ENCODE results near the gene ARL5C. TPM values are rescaled to one million over a fixed set of nuclear protein-coding genes. Genes with fewer than 3 reads are reported as not detected.

ARL5C gene
- total and polyA plus RNA-seq, 2 donors = 0.37 TPM; not detected in 1

DNA sequence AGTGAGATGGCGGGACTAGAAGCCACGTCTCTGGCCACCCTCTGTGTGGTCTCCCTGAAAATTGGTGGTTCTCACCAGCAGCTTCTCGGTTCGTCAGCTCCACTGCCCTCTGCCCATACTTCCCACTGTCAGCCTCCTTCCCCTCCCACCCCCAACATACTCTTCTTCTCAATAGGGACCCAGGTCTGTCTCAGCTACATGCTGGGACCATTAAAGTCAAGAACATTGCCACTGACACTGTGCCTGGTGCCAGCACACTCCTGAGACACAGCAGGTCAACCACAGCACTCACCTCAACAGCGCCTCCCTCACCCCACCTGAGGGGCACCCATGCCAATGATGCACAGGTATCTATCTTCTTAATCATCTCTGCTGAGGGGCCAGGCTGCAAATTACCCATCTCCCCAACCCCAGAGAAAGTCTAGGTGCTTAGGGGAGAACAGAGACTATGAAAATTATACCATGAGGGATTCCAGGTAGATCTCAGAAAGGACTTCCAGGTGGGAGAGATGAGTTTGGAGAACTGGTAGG is 15.8 kb downstream of the ARL5C start:
- no peaks in the 10 kb centered on the region for H3K4me1 ChIP-seq (ENCODE audit: insufficient read depth)
- H3K4me3 ChIP-seq (ENCODE audit: low read depth, low read length) = no peak overlapping the region
- H3K27ac ChIP-seq (ENCODE audit: low read depth) = no peak overlapping the region
- H3K36me3 ChIP-seq (ENCODE audit: insufficient read depth) = no peaks in the 10 kb centered on the region
- no peak for DNase-seq (ENCODE audit: extremely low spot score)
- WGBS = 85% methylated on average over 5 of the region's 5 CpGs

DNA sequence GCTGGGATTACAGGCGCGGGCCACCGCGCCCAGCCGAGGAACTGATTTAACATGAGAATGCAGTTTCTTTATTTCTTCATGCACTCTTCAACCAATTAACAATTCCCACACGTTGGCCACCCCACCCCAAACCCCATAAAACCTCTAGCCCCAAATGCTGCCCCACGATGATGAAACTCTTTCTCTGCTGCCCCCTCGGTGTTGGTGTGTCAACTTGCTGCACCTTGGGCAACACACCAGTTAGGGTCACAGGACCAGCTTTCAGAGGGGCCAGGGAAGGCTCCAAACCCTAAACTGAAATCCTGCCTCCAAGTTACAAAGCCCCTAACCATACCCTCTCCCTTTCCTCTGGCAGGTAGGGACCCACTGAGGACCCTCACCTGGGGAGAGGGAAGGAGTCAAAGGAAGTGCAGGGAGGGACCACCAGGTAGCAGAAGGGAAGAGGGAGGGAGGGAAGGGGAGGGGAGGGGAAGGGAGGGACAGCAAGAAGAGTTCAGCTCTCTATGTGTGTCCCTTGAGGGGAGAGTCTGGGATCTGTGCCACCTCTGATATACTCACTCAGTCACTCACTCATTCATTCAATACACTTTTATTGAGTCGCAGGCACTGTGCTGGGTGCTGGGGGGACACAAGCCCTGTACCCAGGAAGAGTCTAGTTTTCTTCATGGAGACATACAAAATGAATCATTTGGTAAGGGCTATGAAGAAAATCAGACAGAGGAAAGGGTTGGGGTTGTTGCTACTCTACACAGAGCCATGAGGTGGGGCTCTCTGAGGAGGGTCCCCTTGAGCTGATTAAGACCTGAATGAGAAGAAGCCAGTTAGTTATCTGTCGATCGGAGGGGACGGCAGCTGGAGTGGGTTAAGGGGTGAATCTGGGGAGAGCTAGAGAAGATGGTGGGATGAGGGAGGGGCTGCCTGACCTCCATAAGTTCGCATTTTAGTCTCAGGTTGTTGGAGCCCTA is 18.5 kb downstream of the ARL5C start:
- Histone ChIP-seq H3K4me1 (ENCODE audit: insufficient read depth) (no peaks in the 10 kb centered on the region), H3K27ac (ENCODE audit: low read depth) (no peak overlapping the region), H3K4me3 (ENCODE audit: low read depth, low read length) (no peak overlapping the region), H3K36me3 (ENCODE audit: insufficient read depth) (no peaks in the 10 kb centered on the region)
- DNase-seq (ENCODE audit: extremely low spot score) = no peak
- WGBS = 67% methylated on average over 13 of the region's 13 CpGs

DNA sequence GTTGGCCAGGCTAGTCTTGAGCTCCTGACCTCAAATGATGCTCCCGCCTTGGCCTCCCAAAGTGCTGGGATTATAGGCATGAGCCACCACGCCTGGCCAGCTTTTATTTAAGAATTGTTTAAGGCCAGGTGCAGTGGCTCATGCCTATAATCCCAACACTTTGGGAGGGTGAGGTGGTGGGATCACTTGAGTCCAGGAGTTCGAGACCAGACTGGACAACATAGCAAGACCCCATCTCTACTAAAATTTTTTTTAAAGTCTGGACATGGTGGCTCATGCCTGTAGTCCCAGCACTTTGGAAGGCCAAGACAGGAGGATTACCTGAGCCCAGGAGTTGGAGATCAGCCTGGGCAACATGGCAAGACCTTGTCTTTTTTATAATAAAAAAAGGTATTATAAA is 19.7 kb downstream of the ARL5C start:
- 97% methylated on average over 3 of the region's 3 CpGs for WGBS
- no peaks in the 10 kb centered on the region for H3K36me3 ChIP-seq (ENCODE audit: insufficient read depth)
- no peak overlapping the region for H3K27ac ChIP-seq (ENCODE audit: low read depth)
- no peaks in the 10 kb centered on the region for H3K4me1 ChIP-seq (ENCODE audit: insufficient read depth)
- DNase-seq (ENCODE audit: extremely low spot score) = no peak
- H3K4me3 ChIP-seq (ENCODE audit: low read depth, low read length) = no peak overlapping the region

DNA sequence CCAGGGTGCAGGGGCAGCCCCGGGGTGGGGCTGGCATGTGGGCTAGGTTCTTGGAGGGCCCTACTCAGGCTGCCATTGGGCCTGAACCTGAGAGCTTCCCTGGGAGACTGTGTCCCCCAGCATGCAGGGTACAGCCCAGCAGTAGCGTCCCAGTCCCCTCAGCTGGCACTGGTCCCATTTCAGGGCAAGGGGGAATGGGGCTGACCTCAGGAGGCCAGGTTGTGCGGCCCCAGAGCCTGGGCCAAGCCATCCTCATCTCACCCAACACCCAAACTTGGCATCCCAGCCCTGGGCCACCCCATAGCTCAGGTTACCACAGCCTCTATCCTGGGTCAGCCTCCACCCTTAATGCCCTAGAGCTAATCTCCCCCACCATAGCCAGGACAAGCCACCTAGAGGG is 20.8 kb downstream of the ARL5C start:
- Histone ChIP-seq H3K4me1 (ENCODE audit: insufficient read depth) (no peaks in the 10 kb centered on the region), H3K4me3 (ENCODE audit: low read depth, low read length) (no peak overlapping the region), H3K36me3 (ENCODE audit: insufficient read depth) (no peaks in the 10 kb centered on the region), H3K27ac (ENCODE audit: low read depth) (no peak overlapping the region)
- 90% methylated on average over 3 of the region's 3 CpGs for WGBS
- DNase-seq (ENCODE audit: extremely low spot score) = no peak

DNA sequence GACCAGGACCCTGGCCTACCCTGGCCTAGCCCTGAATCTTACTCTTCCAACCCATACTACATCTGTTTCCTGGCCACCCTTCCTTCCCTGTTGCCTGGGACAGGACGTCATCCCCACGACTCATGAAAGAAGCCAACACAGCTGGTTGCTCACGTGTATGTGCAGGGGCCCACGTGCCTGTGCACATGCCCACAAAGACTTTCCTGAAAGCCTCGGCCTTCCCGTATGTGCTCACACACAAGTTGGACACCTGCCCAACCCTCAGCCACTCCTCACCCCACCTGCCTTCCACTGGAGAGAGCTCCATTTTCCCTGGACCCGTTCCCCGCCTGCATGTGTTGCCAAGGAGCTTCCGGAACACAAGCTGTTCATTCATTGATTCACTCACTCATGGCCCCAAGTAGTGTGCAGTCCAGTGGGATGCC is 21.5 kb downstream of the ARL5C start:
- Histone ChIP-seq H3K27ac (ENCODE audit: low read depth) (no peak overlapping the region), H3K4me3 (ENCODE audit: low read depth, low read length) (no peak overlapping the region), H3K36me3 (ENCODE audit: insufficient read depth) (no peaks in the 10 kb centered on the region), H3K4me1 (ENCODE audit: insufficient read depth) (no peaks in the 10 kb centered on the region)
- WGBS = 34% methylated on average over 9 of the region's 9 CpGs
- DNase-seq (ENCODE audit: extremely low spot score) = no peak

DNA sequence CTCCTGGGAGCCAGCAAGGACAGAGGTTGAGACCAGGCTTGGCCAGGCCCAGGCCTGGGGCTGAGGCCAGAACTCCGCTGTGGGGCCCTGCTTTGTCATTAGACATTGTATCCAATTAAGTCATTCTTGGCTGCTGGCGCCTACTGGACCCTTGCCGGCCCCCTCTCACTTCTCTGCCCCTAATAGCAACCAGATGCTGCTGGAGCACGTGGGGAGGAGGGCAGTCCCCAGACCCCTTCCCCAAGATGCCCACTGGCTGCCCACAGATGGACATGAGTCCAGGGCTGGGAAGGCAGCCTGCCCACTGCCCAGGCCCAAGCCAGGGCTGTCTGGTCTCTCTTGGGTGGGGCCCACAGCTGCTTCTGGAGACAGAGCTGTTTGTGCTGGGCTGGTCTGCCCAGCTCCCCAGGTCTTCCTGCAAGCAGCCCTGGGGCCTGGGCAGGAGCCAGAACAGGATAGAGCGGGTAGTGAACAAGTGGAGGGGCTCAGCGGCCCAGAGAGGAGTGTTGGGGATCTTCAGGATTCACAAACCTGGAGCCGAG is 22.3 kb downstream of the ARL5C start:
- peak overlapping the region; percentile 18 for H3K27ac ChIP-seq (ENCODE audit: low read depth)

DNA sequence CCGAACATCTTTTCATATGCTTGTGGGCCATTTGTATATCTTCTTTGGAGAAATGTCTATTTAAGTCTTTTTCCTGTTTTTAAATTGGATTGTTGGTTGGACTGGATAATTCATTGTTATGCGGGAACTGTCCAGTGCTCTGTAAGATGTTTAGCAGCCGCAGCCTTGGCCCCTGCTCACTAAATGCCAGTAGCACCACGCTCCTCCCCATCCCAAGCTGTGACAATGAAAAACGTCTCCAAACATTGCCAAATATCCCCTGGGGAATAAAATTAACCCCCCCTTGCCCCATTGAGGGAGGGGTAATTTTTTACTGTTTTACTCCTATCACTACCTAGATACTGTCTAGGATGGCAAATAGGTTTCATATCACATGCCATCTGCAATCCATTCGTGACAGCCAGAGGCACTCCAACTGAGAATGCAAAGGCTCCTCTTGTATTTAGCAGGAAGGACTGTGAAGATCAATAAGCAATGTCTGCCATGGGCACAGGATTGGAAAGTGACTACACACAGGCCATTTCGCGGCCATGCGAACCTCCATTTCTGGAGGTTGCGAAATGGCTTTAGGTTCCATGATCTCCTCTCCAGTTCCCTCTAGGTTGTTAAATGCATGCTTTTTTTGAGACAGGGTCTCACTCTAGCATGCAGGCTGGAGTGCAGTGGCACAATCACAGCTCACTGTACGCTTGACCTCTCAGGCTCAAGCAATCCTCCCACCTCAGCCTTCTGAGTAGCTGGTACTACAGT is 23.9 kb downstream of the ARL5C start:
- Histone ChIP-seq H3K4me1 (ENCODE audit: insufficient read depth) (no peaks in the 10 kb centered on the region), H3K27ac (ENCODE audit: low read depth) (no peak overlapping the region), H3K36me3 (ENCODE audit: insufficient read depth) (no peaks in the 10 kb centered on the region), H3K4me3 (ENCODE audit: low read depth, low read length) (no peak overlapping the region)
- DNase-seq (ENCODE audit: extremely low spot score) = no peak
- WGBS = 85% methylated on average over 11 of the region's 11 CpGs

More for the DNA sequence above, 22.3 kb downstream of the ARL5C start:
- H3K4me1 ChIP-seq (ENCODE audit: insufficient read depth) = no peaks in the 10 kb centered on the region
- no peaks in the 10 kb centered on the region for H3K36me3 ChIP-seq (ENCODE audit: insufficient read depth)
- H3K4me3 ChIP-seq (ENCODE audit: low read depth, low read length) = no peak overlapping the region
- no peak for DNase-seq (ENCODE audit: extremely low spot score)
- 65% methylated on average over 7 of the region's 7 CpGs for WGBS

DNA sequence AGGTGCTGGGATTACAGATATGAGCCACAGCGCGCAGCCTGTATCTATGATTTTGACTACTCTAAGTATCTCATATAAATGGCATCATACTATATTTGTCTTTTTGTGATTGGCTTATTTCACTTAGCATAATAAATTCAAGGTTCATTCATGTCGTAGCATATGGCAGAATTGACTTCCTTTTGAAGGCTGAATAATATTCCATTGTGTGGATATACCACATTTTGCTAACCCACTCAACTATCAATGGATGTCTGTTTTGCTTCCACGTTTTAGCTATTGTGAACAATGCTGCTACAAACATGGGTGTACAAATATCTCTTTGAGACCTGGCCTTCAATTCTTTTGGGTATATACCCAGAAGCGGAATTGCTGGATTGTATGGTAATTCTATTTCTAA is 24.7 kb downstream of the ARL5C start:
- no peaks in the 10 kb centered on the region for H3K4me1 ChIP-seq (ENCODE audit: insufficient read depth)
- H3K4me3 ChIP-seq (ENCODE audit: low read depth, low read length) = no peak overlapping the region
- H3K36me3 ChIP-seq (ENCODE audit: insufficient read depth) = no peaks in the 10 kb centered on the region
- 97% methylated on average over 5 of the region's 5 CpGs for WGBS
- no peak overlapping the region for H3K27ac ChIP-seq (ENCODE audit: low read depth)
- DNase-seq (ENCODE audit: extremely low spot score) = no peak

DNA sequence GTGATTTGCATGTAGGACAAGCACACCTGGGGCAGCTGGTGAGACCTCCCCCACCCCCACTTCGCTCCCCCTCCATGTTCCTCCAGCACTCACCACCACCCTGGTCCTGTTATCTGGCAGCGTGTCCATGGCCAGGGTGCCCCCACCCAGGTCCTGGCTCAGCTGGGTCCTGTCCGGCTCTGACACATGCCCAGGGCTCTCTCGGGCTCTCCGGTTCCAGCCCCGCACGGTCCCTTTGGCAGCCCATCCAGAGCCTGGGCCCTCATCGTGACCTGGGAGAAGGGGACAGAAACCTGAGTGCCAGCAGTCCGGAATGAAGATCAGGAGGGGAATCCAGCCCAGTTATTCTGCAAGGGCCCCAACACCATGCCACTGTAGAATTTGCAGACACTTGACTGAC is 26.4 kb downstream of the ARL5C start:
- 92% methylated on average over 9 of the region's 9 CpGs for WGBS
- DNase-seq (ENCODE audit: extremely low spot score) = no peak
- H3K36me3 ChIP-seq (ENCODE audit: insufficient read depth) = no peaks in the 10 kb centered on the region
- no peak overlapping the region for H3K4me3 ChIP-seq (ENCODE audit: low read depth, low read length)
- H3K4me1 ChIP-seq (ENCODE audit: insufficient read depth) = no peaks in the 10 kb centered on the region
- no peak overlapping the region for H3K27ac ChIP-seq (ENCODE audit: low read depth)

DNA sequence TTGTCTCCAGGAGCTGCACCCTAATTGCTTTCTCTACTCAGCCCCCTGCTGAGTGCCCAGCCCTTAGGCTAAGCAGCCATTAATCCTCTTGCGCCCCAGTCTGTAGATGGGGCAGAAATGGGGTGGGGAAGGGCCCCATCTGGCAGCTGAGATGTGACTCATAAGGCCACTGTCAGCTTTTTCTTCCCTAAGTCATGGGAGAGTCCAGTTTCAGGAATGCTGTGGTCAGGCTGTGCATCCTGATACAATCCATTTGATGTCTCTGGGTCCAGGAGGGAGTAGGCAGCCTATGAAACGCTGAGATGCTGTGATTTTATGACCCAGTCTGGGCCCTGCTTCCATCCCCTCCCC is 26.8 kb downstream of the ARL5C start:
- H3K4me1 ChIP-seq (ENCODE audit: insufficient read depth) = no peaks in the 10 kb centered on the region
- no peaks in the 10 kb centered on the region for H3K36me3 ChIP-seq (ENCODE audit: insufficient read depth)
- no peak overlapping the region for H3K27ac ChIP-seq (ENCODE audit: low read depth)
- 70% methylated on average over 2 of the region's 2 CpGs for WGBS
- no peak overlapping the region for H3K4me3 ChIP-seq (ENCODE audit: low read depth, low read length)
- no peak for DNase-seq (ENCODE audit: extremely low spot score)

DNA sequence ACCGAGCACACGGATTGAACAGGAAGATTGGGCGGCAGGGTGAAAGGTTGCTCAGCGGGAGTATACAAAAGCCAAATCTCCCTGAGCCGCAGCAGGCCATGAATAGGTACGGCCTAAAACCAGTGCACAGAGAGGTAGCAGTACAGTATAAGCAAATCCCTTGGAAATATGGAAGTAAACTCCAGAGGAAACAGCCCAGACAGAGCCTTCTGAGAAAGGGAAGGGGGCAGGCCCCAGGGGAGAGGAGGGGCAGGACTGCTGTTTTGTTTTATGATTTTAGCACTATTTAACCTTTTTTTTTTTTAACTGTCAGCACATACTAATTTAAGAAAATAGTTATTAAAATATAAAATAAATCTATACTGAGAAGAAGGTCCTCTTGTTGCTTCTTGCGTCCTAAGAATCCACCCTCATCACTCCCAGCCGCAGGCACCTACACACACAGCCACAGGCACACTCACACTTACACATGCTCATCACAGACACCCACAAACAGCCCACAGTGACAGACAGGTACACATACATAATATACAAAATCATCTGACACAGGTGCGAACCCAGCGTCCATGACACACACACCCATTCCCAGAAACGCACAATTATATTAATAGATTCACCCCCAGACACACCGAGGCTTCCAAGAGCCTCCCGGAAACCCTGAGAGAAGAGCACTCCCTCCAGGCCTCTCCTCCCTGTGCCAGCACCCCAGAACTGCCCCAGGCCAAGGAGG is 27.4 kb downstream of the ARL5C start:
- no peak for DNase-seq (ENCODE audit: extremely low spot score)
- Histone ChIP-seq H3K36me3 (ENCODE audit: insufficient read depth) (no peaks in the 10 kb centered on the region), H3K4me3 (ENCODE audit: low read depth, low read length) (no peak overlapping the region), H3K4me1 (ENCODE audit: insufficient read depth) (no peaks in the 10 kb centered on the region), H3K27ac (ENCODE audit: low read depth) (no peak overlapping the region)
- WGBS = 88% methylated on average over 13 of the region's 13 CpGs

DNA sequence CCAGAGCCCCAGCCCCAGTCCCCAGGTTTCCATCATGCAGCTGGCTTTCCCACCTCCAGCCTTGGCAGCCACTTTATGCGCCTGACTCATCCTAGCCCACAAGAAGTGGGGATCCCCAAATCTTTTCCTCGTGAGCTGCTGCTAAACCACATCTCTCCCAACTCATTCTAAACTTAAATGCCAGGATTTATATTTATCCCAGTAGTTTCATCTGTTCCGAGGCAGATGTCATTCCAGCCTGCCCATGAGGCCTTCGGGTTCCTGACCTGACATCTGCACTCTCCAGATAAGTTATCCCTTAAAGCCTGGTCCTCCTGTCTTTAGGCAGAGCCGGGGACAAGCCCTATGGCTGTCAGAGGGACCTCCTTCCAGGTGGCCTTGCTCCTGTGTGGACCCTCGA is 31.1 kb downstream of the ARL5C start:
- Histone ChIP-seq H3K4me1 (ENCODE audit: insufficient read depth) (no peaks in the 10 kb centered on the region), H3K36me3 (ENCODE audit: insufficient read depth) (no peaks in the 10 kb centered on the region), H3K27ac (ENCODE audit: low read depth) (no peak overlapping the region), H3K4me3 (ENCODE audit: low read depth, low read length) (no peak overlapping the region)
- DNase-seq (ENCODE audit: extremely low spot score) = no peak
- WGBS = 80% methylated on average over 6 of the region's 6 CpGs

DNA sequence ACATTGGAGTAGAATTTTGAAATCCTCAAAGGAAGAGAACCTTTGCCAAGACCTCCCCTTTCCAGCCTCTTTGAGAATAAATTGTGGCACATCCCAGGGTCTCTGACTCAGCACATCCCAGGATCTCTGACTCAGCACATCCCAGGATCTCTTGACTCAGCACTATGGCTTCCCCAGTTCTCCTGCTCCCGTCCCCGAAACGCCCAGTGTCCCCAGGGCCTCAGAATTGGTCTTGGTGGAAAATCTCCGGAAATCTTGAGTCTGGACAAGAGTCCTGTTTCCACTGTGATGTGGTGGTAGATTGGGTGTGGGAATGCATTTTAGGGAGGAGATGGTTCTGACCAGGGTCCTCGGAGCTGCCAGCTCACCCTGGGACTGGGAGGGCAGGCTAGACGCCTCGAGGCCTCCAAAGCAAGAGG is 33.8 kb downstream of the ARL5C start:
- Histone ChIP-seq H3K4me3 (ENCODE audit: low read depth, low read length) (no peak overlapping the region), H3K36me3 (ENCODE audit: insufficient read depth) (no peaks in the 10 kb centered on the region), H3K27ac (ENCODE audit: low read depth) (no peak overlapping the region), H3K4me1 (ENCODE audit: insufficient read depth) (no peaks in the 10 kb centered on the region)
- 77% methylated on average over 7 of the region's 7 CpGs for WGBS
- DNase-seq (ENCODE audit: extremely low spot score) = no peak

All from urinary bladder (tissue), 4 donors.